NCI-H1436 (cell line): ENCODE data around the gene GPAT3.
"Not testable (repeated sequence)": the region's sequence is repeated elsewhere in the genome, so short reads cannot be mapped to it uniquely, and the experiment has no call there.

Experiments
- DNase-seq: peaks from one replicate; lab custom pipeline; 2025; lab: John Stamatoyannopoulos, UW

GPAT3 gene

GRCh38 chr4:83535520-83536361 is at the start of gene GPAT3:
GPAT3 (plus strand) TSS chr4:83536108; CDS start chr4:83536623, 515 bp downstream.
- peak; percentile 45 for DNase-seq

DNA sequence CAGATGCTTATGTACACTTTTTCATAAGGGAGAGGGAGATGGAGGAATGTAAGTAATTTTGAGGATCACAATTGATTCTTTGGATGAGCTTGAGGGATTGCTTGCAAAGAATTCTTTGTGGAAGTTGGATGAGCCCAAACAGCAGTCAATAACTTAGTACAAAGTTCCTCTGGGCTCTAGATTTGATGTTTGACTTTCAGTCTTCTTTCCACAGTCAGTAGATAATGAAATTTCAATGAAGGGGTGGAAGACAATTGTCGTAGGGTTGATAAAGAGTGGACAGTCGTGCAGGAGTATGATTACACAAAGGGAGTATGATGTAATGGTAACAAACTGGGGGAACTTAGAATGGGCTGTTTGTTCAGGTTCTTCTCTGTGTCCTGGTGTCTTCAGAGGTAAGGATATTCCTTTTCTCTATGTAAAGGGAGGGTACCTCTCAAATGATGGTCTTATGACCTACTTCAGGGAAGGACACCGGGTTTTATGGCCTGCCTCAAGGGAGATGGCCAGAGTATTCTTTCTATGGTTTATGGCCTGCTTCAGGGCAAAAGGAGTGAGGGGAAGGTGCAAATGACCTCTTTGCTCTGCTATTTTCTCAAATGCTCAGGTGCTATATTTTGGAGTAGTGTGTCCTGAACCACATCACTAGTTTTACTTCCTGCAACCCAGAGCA is 49.3 kb upstream of the GPAT3 start:
- DNase-seq: no peak

- DNase-seq: no peak
These were observed 46.1 kb upstream of the GPAT3 start for GRCh38 chr4:83489711-83490326.

DNA sequence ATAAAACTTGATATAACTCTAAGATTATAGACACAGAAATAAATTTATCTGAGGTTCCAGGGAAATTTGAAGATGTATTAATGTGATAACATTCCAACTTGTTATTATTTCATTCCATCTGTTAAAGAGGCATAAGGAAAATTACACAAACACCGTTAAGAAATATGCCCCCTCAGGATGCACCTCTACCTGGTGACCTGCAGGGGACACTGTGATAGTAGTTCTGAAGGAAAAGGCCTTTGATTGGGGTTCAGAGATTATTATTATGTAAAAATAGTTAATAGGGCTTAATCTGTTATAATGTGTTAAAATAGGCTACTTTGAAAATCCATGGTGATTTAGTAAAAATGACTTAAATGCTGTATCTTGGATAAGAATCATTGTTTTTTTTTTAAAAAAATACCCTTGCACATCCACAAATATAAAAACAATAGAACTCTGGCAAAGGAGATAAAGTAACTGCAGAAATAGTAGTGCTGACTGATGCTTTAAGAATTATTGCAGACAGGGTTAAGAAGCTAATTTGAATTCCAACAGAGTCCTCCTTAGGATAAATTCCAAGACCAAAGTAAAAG is 44.9 kb upstream of the GPAT3 start:
- DNase-seq: peak; percentile 9

DNA sequence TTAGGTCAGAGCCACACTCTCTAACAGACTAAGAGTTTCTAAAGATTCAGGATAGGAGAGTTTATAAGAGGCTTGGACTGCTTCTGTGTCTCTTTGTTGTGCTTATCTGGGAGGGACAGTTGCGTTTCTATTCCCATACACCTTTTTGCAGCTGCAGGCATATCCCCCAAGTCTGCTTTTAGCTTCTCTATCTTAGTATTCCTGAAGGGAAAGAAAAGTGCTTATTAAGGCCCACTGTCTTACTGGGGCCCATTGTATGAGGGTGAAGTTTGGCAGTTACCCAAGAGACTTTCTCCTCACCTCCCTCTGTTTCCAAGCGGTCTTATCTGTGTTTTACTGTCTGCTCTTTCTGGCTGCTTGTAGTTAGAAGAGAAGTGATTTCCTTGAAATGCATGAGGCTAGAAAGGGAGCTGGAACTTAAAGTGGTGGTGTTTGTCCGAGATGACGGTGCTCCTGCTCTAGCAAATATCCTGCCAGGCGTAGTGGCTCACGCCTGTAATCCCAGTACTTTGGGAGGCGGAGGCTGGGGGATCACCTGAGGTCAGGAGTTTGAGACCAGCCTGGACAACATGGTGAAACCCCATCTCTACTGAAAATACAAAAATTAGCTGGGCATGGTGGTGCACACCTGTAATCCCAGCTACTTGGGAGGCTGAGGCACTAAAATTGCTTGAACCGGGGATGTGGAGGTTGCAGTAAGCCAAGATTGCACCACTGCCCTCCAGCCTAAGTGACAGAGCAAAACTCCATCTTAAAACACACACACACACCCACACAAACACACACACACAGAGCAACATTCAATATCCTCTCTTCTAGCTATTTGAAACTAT is 39.6 kb upstream of the GPAT3 start:
- DNase-seq: not testable (repeated sequence)

GRCh38 chr4:83498187-83498586 is 37.7 kb upstream of the GPAT3 start:
- no peak for DNase-seq

GRCh38 chr4:83501671-83502070 is 34.2 kb upstream of the GPAT3 start:
- DNase-seq: not testable (repeated sequence)

- no peak for DNase-seq
These were observed 31.9 kb upstream of the GPAT3 start for GRCh38 chr4:83503974-83504373.

DNA sequence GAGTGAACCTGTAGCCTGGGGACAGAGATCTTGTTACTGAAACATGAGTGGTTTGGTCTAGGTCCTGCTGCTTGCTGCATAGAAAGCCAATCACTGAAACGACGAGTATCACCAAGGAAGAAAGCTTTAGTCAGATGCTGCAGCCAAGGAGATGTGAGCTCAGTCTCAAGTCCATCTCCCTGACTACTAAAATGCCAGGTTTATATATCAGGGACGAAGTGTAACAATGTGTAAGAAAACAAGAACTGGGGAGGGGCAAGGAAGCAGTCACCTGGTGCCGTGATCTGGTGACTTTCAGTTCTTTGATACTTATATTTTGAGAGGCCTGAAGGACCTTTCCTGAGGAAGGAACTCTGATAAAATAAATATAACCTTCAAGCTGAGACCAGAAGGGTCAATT is 31.4 kb upstream of the GPAT3 start:
- DNase-seq: no peak

- DNase-seq: no peak
These were observed 30.9 kb upstream of the GPAT3 start for GRCh38 chr4:83504996-83505395.

- DNase-seq: peak; percentile 63
These were observed 26.7 kb upstream of the GPAT3 start for GRCh38 chr4:83509156-83509585.

DNA sequence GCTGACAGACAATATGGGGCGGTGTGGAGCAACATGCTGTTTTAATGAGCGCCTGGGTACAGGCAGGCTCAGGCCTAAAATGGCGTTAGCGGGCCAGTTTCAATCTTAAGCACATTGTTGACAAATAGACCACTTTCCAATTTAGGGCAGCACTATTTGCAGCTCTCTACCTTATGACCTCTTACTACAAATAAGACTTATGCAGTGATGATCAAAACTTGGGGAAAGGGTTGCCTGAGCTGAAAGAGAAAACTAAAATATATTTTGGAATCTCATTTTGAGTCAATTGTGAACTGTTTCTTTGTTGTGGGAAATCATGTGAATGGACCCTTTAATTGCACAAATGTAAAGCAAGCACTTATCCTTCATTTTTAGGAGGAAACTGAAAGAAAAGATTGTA is 25.5 kb upstream of the GPAT3 start:
- DNase-seq: no peak

DNA sequence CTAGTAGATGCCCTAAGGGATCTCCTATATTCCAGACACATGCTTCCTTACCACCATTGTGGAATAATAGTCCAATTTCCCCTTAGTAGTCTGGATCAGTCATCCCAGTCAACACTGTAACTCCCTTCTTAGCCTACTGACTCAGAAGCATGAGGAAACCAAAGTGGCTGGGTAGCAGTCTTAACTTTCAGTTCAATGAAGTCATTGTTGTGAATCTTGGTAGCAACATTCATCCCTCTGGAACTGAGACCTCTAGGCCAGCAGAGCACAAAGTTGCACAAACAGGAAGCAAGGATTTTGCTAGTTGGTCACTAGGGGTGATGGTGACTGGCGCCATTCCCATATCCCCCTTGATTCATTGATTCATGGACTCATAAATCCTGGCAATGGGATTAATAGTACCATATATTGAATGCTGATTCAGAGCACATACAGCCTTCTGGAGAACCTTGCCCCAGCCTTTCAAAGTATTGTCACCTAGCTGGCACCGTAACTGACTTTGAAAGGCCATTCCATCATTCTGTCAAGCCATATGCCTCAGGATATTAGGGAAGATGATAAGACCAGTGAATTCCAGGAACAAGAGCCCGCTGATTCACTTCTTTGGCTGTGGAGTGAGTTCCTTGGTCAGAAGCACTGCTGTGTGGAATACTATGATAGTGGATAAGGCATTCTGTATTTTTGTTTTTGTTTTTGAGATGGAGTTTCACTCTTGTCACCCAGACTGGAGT is 19.7 kb upstream of the GPAT3 start:
- DNase-seq: no peak

- no peak for DNase-seq
These were observed 13.7 kb upstream of the GPAT3 start for GRCh38 chr4:83522239-83522638.

- DNase-seq: no peak
These were observed 8.2 kb upstream of the GPAT3 start for GRCh38 chr4:83527671-83528070.

- no peak for DNase-seq
These were observed 709 bp downstream of the GPAT3 start for GRCh38 chr4:83536362-83537272.

DNA sequence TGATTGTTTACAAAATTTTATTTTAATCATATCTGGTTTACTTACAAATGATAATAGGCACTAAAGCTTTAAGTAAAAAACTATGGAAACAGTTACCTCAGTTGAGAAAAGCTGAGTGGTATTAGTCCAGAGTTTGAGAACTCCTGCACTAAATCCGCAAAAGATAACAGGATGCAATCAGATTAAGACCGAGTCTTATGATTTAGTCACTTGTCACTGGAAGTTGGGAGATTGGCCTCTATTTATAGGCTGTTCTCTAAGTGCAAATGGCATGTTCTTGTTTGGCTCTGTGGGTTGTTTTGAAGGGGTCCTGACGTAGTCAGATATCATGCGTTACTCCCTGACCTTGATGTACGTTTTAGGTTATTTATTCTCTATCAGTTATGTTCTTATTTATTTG is 6.3 kb downstream of the GPAT3 start:
- no peak for DNase-seq

DNA sequence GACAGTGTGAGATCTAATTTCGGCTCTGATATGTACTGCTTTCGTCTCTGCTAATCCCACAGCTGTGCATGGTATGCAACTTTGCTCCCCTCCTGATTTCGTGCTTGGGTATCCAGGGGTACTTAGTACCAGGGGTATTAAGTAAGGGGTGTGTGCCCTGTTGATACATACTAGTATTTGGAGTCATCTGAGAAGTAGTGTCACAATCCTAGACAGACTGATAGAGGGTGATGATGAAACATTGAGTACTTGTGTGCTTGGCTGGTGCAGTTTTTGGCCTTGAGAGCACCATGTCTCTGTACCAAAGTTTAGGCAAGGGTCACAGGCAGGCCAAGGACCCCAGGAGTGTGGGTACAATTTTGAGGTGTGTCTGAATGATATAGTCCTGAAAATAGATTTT is 10.9 kb downstream of the GPAT3 start:
- no peak for DNase-seq

DNA sequence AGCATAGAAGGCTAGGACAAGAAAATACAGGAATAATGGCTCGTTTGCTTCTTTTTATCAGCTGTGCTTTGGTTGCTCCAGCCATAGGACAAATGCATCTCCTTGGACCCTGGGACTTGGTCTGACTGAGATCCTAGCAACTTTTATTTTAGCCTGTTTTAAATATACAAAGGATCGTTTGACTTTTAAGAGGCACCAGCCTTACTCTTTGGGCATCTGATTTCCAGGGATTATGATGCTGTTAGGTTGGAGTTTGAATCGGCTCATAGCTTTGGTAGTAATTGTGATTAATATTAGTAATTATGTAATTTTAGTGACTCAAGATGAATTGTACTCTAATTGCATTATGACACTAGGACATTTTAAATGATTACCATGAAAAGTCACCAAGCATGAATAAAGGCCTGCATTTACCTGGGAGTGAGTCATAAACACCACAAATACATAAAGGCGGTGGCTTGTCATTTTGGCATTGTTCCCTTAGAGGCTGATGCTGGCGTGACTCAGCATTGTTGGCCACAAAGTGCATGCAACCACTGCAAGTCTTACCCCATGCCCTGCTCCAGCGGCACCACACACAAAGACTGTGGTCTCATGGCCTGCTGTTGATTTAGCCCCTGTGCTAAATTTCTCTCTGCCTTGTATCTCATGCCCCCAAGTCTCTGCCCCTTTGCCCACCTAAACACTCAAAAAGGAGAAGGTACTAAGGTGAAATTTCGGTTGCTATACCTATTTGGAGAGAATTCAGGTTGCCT is 12.4 kb downstream of the GPAT3 start:
- peak; percentile 81 for DNase-seq
